Esophagus muscularis mucosa (tissue), 4 donors: ENCODE data around the gene PRRG1. TPM values are rescaled to one million over a fixed set of nuclear protein-coding genes. Genes with fewer than 3 reads are reported as not detected.
"Not testable (repeated sequence)": the region's sequence is repeated elsewhere in the genome, so short reads cannot be mapped to it uniquely, and the experiment has no call there.

Source experiments
- DNase-seq: peaks from one replicate; pipeline ENCODE4 v3.0.0-alpha.2; 2017; ENCODE audit errors: extremely low spot score
- H3K27ac ChIP-seq, 4 donors: fragments of 200-600 bp; sonication (generic); replicated peaks in 1 of 4; 1 replicate in 3 of 4; 2 replicates in 1 of 4; pipeline ENCODE4 v1.5.1; 2016 to 2019; ENCODE audit warnings: mild to moderate bottlenecking in 1 of 4
- H3K27me3 ChIP-seq, 4 donors: fragments of 200-600 bp; sonication (generic); one replicate each; pipeline versions ENCODE4 v1.5.1 to v1.6.0; 2016 to 2019
- H3K36me3 ChIP-seq, 4 donors: fragments of 200-600 bp; sonication (generic); one replicate each; pipeline ENCODE4 v1.5.1; 2016 to 2019
- H3K4me1 ChIP-seq, 4 donors: fragments of 200-600 bp; sonication (generic); one replicate each; pipeline ENCODE4 v1.5.1; 2016 to 2019
- H3K4me3 ChIP-seq, 4 donors: fragments of 200-600 bp; sonication (generic); 1 replicate in 2 of 4; 2 replicates in 2 of 4; pipeline ENCODE4 v1.5.1; 2016 to 2019; ENCODE audit warnings: mild to moderate bottlenecking in 4 of 4, moderate library complexity in 1 of 4
- H3K9me3 ChIP-seq, 4 donors: fragments of 200-600 bp; sonication (generic); 1 replicate in 3 of 4; 2 replicates in 1 of 4; pipeline ENCODE4 v1.5.1; 2016 to 2019
- EP300 ChIP-seq: sonication (generic); formaldehyde crosslinking; IDR thresholded peaks from one replicate; pipeline ENCODE4 v1.6.1; 2017; ENCODE audit warnings: antibody characterized with exemption
- POLR2A ChIP-seq: fragments of 450-650 bp; IDR thresholded peaks from one replicate; pipeline ENCODE4 v1.6.1; 2017; ENCODE audit warnings: antibody characterized with exemption, moderate library complexity, mild to moderate bottlenecking, low read depth
- POLR2AphosphoS5 ChIP-seq, 2 donors: sonication (generic); formaldehyde crosslinking; IDR thresholded peaks; one replicate each; pipeline ENCODE4 v1.6.1; 2017; ENCODE audit warnings: antibody characterized with exemption in 2 of 2
- WGBS: methylation state at CpG from one replicate; pipeline ENCODE4 v1.1.5; 2018; 5-methylcytosine and 5-hydroxymethylcytosine counted together
- intact Hi-C: fragments of 100-400 bp; cut with DNase I; formaldehyde crosslinking; loops from one replicate; pipeline ENCODE4 v1.15.1; 2023
- total RNA-seq, 4 donors: library from RNA; depleted of rRNA; stranded (reverse); fragments of >200 nt; gene quantifications; one replicate each; pipeline versions ENCODE4 v1.1.0 to v1.2.1, GENCODE V29; 2016
- TF ChIP-seq, protein P1 (sequence below), 3 experiments: fragments of 200-600 bp in 2 of 3; fragments of 450-650 bp in 1 of 3; sonication (generic) in 2 of 3; IDR thresholded peaks; one replicate each; pipeline ENCODE4 v1.5.1; 2017 to 2019; ENCODE audit warnings: antibody characterized with exemption in 3 of 3, mild to moderate bottlenecking in 2 of 3, moderate library complexity in 1 of 3

PRRG1 gene
- total RNA-seq, 4 donors from 2014 or later, result 4.5 to 7.1 (median 5.1) TPM

DNA sequence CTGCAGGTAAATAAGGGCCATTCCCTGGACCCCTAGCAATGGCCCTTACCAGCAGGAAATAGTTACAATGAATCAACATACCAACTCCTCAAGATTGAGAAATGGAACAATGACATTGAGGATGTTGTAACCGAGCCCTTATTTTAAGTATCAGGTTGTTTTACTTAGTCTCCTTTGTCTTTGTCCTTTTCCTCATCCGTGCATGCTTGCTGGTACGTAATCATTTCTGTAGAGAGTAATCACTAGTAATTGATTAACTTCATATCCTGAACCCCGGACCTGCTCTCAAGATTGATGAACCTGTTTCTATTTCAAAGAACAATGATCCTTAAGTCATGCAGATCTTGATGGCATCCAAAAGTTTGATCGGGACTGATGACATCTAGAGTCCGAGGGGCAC lies 123.7 kb downstream of the PRRG1 start:
- TF ChIP-seq, protein P1, sequence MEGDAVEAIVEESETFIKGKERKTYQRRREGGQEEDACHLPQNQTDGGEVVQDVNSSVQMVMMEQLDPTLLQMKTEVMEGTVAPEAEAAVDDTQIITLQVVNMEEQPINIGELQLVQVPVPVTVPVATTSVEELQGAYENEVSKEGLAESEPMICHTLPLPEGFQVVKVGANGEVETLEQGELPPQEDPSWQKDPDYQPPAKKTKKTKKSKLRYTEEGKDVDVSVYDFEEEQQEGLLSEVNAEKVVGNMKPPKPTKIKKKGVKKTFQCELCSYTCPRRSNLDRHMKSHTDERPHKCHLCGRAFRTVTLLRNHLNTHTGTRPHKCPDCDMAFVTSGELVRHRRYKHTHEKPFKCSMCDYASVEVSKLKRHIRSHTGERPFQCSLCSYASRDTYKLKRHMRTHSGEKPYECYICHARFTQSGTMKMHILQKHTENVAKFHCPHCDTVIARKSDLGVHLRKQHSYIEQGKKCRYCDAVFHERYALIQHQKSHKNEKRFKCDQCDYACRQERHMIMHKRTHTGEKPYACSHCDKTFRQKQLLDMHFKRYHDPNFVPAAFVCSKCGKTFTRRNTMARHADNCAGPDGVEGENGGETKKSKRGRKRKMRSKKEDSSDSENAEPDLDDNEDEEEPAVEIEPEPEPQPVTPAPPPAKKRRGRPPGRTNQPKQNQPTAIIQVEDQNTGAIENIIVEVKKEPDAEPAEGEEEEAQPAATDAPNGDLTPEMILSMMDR (IDR thresholded peaks at IDR 0.05), result no peak
- TF ChIP-seq POLR2A (no peak), EP300 (no peak), POLR2AphosphoS5 (IDR thresholded peaks at IDR 0.05) (no peak)
- Histone ChIP-seq H3K4me1 (no peaks in the 10 kb centered on the region), H3K9me3 (no peaks in the 10 kb centered on the region), H3K36me3 (no peaks in the 10 kb centered on the region), H3K27me3 (no peaks in the 10 kb centered on the region), H3K27ac (no peak overlapping the region), H3K4me3 (no peak overlapping the region)
- intact Hi-C loops, result no loop called here
- no peak for DNase-seq
- WGBS, result 87% methylated on average over 6 of the region's 6 CpGs

DNA sequence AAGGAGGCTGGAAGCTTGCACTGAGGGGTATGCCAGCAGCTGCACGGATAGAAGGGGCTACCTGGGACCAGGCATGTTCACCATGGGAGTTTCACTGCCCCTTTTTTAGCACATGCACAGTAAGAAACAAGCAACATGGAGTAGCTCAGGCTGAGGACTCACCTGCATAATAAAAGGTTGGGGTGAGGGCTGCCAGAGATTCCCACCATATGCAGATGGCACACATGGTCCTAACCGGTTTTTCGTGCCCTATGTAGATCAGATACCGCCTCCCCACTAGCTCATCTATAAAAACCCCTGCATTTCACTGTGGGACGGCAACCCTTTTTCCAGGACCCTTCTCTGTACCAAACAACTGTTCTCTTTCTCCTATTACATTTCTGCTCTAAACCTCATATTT lies 125.3 kb downstream of the PRRG1 start:
- H3K36me3 ChIP-seq, result no peaks in the 10 kb centered on the region
- intact Hi-C loops, result no loop called here
- WGBS, result 54% methylated on average over 5 of the region's 5 CpGs
- H3K4me1 ChIP-seq, result no peaks in the 10 kb centered on the region
- H3K27ac ChIP-seq, result no peak overlapping the region
- TF ChIP-seq POLR2AphosphoS5 (IDR thresholded peaks at IDR 0.05), result no peak
- TF ChIP-seq, protein P1 (IDR thresholded peaks at IDR 0.05), result no peak
- no peak for TF ChIP-seq EP300
- TF ChIP-seq POLR2A, result no peak
- no peak overlapping the region for H3K4me3 ChIP-seq
- DNase-seq, result no peak
- no peaks in the 10 kb centered on the region for H3K9me3 ChIP-seq
- H3K27me3 ChIP-seq, result no peaks in the 10 kb centered on the region

DNA sequence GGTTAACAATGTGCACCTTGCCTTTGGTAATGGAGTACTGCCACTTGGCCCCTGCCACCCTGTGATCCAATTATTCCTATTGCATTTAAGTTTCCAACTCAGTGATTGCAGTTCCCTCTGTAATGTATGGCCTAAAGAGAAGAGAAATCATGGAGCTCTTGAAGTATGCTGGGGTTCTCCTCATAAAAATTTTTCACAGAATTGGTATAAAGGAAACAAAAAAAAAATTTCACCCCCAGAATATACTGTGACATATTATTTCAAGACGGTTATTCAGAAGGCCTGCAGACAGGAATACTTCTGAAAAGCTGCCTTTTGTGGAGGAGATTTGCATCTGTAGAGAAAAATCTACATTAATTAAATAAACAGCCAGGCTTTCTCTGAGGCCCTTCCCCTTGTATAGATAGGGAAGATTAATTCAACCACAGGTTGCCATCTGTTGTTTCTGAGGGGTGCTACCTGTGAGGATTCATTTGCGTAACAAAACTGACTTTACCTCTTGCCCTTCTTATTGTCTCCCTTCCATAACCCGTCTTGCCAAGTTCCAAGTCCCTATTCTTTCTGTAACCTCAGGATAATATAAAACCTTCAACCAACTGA lies 127.5 kb downstream of the PRRG1 start:
- no peaks in the 10 kb centered on the region for H3K4me1 ChIP-seq
- TF ChIP-seq, protein P1 (IDR thresholded peaks at IDR 0.05), result no peak
- TF ChIP-seq POLR2A, result no peak
- no peak for TF ChIP-seq POLR2AphosphoS5 (IDR thresholded peaks at IDR 0.05)
- no peak for TF ChIP-seq EP300
- 40% methylated on average over 3 of the region's 3 CpGs for WGBS
- no peak overlapping the region for H3K27ac ChIP-seq
- intact Hi-C loops, result no loop called here
- no peaks in the 10 kb centered on the region for H3K36me3 ChIP-seq
- no peak overlapping the region for H3K4me3 ChIP-seq
- H3K9me3 ChIP-seq, result no peaks in the 10 kb centered on the region
- no peaks in the 10 kb centered on the region for H3K27me3 ChIP-seq
- DNase-seq, result no peak

DNA sequence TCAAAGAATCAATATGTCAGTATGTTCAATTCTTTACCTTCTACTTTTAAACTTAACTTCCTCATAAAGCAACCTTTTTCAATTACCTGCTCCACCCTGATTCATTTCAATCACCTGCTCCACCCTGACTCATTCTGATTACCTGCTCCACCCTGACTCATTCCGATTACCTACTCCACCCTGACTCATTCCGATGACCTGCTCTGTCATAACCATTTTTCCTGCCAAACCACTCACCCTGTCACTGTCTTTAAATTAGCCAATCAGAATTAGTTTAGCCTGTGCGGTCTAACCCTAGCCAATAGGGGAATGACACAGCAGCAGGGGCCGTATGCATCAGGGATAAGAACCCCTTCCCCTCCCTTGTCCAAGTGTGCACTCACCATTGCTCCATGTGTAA lies 135.2 kb downstream of the PRRG1 start:
- H3K4me1 ChIP-seq, H3K27me3 ChIP-seq, H3K36me3 ChIP-seq, intact Hi-C loops, H3K4me3 ChIP-seq, DNase-seq, H3K27ac ChIP-seq, H3K9me3 ChIP-seq: not testable (repeated sequence)
- WGBS, result 74% methylated on average over 4 of the region's 4 CpGs

DNA sequence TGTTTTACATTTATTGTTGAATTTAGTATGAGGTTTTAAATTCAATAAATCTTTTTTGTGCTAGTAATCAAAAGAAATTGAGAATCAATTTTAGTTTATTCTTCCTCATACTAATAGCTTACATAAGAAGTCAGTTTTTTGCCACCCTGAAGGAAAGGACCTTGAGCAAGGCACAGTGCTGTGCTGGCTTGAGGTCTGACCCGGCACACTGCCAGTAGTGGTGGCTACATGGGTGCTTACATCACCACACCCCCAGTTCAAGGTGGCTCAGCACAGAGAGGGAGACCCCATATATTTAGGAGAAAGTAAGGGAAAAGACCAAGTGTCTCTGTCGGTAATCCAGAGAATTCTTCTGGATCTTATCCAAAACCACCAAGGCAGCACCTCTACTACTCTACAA lies 136.3 kb downstream of the PRRG1 start:
- Histone ChIP-seq H3K4me3 (no peak overlapping the region), H3K36me3 (no peaks in the 10 kb centered on the region), H3K27ac (no peak overlapping the region), H3K4me1 (no peaks in the 10 kb centered on the region), H3K27me3 (no peaks in the 10 kb centered on the region), H3K9me3 (no peaks in the 10 kb centered on the region)
- DNase-seq, result no peak
- intact Hi-C loops, result no loop called here
- TF ChIP-seq POLR2AphosphoS5 (IDR thresholded peaks at IDR 0.05) (no peak), EP300 (no peak), POLR2A (no peak)
- TF ChIP-seq, protein P1 (IDR thresholded peaks at IDR 0.05), result no peak
- 74% methylated on average over 2 of the region's 2 CpGs for WGBS
